ENCODE results near the gene ASXL1. TPM values are rescaled to one million over a fixed set of nuclear protein-coding genes. Genes with fewer than 3 reads are reported as not detected.
"Not testable (repeated sequence)": the region's sequence is repeated elsewhere in the genome, so short reads cannot be mapped to it uniquely, and the experiment has no call there.

The ASXL1 gene
- total RNA-seq, 4 donors from 2014 or later = 43.2 to 143 (median 71.8) TPM

GRCh38 chr20:32337937-32338661 lies 20.0 kb upstream of the ASXL1 start:
- Histone ChIP-seq H3K4me1 (peaks cover 12% of the 10 kb centered on the region), H3K36me3 (peaks cover 7% of the 10 kb centered on the region), H3K27me3 (no peaks in the 10 kb centered on the region), H3K4me3 (no peak overlapping the region), H3K9me3 (no peaks in the 10 kb centered on the region), H3K27ac (no peak overlapping the region)
- no peak for DNase-seq (ENCODE audit: low spot score in 2 of 2)
- TF ChIP-seq CTCF (IDR thresholded peaks at IDR 0.05) = no peak
- TF ChIP-seq POLR2A (IDR thresholded peaks at IDR 0.05) = no peak
- no peak for TF ChIP-seq POLR2AphosphoS5 (IDR thresholded peaks at IDR 0.05)
- no peak for TF ChIP-seq EP300 (IDR thresholded peaks at IDR 0.05)
- WGBS = 92% methylated on average over 11 of the region's 11 CpGs

GRCh38 chr20:32338665-32339064 lies 19.5 kb upstream of the ASXL1 start:
- H3K9me3 ChIP-seq = no peaks in the 10 kb centered on the region
- TF ChIP-seq POLR2A (IDR thresholded peaks at IDR 0.05) (no peak), POLR2AphosphoS5 (IDR thresholded peaks at IDR 0.05) (no peak), CTCF (IDR thresholded peaks at IDR 0.05) (no peak), EP300 (IDR thresholded peaks at IDR 0.05) (no peak)
- no peak for DNase-seq (ENCODE audit: low spot score in 2 of 2)
- peaks cover 5% of the 10 kb centered on the region for H3K36me3 ChIP-seq
- no peak overlapping the region for H3K27ac ChIP-seq
- H3K4me1 ChIP-seq = peaks cover 16% of the 10 kb centered on the region
- no peaks in the 10 kb centered on the region for H3K27me3 ChIP-seq
- H3K4me3 ChIP-seq = no peak overlapping the region
- 91% methylated on average over 7 of the region's 7 CpGs for WGBS

- no peaks in the 10 kb centered on the region for H3K9me3 ChIP-seq
- H3K36me3 ChIP-seq = peaks cover 5% of the 10 kb centered on the region
- WGBS = 73% methylated on average over 2 of the region's 2 CpGs
- H3K27ac ChIP-seq = no peak overlapping the region
- no peak for TF ChIP-seq CTCF (IDR thresholded peaks at IDR 0.05)
- no peak for TF ChIP-seq EP300 (IDR thresholded peaks at IDR 0.05)
- TF ChIP-seq POLR2AphosphoS5 (IDR thresholded peaks at IDR 0.05) = no peak
- no peak for TF ChIP-seq POLR2A (IDR thresholded peaks at IDR 0.05)
- H3K27me3 ChIP-seq = no peaks in the 10 kb centered on the region
- H3K4me1 ChIP-seq = peaks cover 12% of the 10 kb centered on the region
- H3K4me3 ChIP-seq = no peak overlapping the region
- DNase-seq (ENCODE audit: low spot score in 2 of 2) = no peak
These were observed 19.0 kb upstream of the ASXL1 start for GRCh38 chr20:32339116-32339515.

- 94% methylated on average over 2 of the region's 2 CpGs for WGBS
- H3K27me3 ChIP-seq; H3K36me3 ChIP-seq; DNase-seq (ENCODE audit: low spot score in 2 of 2); H3K27ac ChIP-seq; H3K9me3 ChIP-seq; H3K4me3 ChIP-seq; H3K4me1 ChIP-seq: not testable (repeated sequence)
These were observed 17.1 kb upstream of the ASXL1 start for GRCh38 chr20:32341053-32341452.

- Histone ChIP-seq H3K27me3 (no peaks in the 10 kb centered on the region), H3K27ac (no peak overlapping the region), H3K36me3 (peaks cover under 1% of the 10 kb centered on the region), H3K4me3 (no peak overlapping the region), H3K4me1 (peaks cover 6% of the 10 kb centered on the region), H3K9me3 (no peaks in the 10 kb centered on the region)
- TF ChIP-seq POLR2AphosphoS5 (IDR thresholded peaks at IDR 0.05) (no peak), POLR2A (IDR thresholded peaks at IDR 0.05) (no peak)
- DNase-seq (ENCODE audit: low spot score in 2 of 2) = no peak
- WGBS = 56% methylated on average over 3 of the region's 3 CpGs
These were observed 14.7 kb upstream of the ASXL1 start for GRCh38 chr20:32343439-32343838.

GRCh38 chr20:32344835-32345506 lies 13.2 kb upstream of the ASXL1 start:
- Histone ChIP-seq H3K27ac (no peak overlapping the region), H3K9me3 (no peaks in the 10 kb centered on the region), H3K4me3 (no peak overlapping the region), H3K36me3 (no peaks in the 10 kb centered on the region), H3K27me3 (no peaks in the 10 kb centered on the region), H3K4me1 (peaks cover 6% of the 10 kb centered on the region)
- 39% methylated on average over 7 of the region's 7 CpGs for WGBS
- no peak for DNase-seq (ENCODE audit: low spot score in 2 of 2)
- no peak for TF ChIP-seq POLR2AphosphoS5 (IDR thresholded peaks at IDR 0.05)
- no peak for TF ChIP-seq POLR2A (IDR thresholded peaks at IDR 0.05)
- no peak for TF ChIP-seq CTCF (IDR thresholded peaks at IDR 0.05)
- TF ChIP-seq EP300 (IDR thresholded peaks at IDR 0.05) = no peak
